ENCODE measurements around the gene ALKBH3. TPM values are rescaled to one million over a fixed set of nuclear protein-coding genes. Genes with fewer than 3 reads are reported as not detected.

ALKBH3 gene
- polyA plus RNA-seq, 1 donor (not counting 4 experiments of a cell fraction or from before 2014, with no cell fraction given), result 42.4 TPM

GRCh38 chr11:43933608-43934551, 53.2 kb downstream of the ALKBH3 start:
- dilution Hi-C loops (cut with MboI; ENCODE audit: extremely low pct_ligation_motif_present, low sequenced_read_pairs), result no loop called here
- Histone ChIP-seq H3K27ac (ENCODE audit: control insufficient read depth, insufficient read depth, low read length) (no peak overlapping the region), H3K9ac (ENCODE audit: control insufficient read depth, extremely low read depth, insufficient read depth, low read length) (no peak overlapping the region), H3K4me1 (ENCODE audit: control insufficient read depth, extremely low read depth, insufficient read depth, low read length) (peaks cover 9% of the 10 kb centered on the region), H3K79me2 (ENCODE audit: control insufficient read depth, insufficient read depth, low read length) (no peaks in the 10 kb centered on the region), H3K36me3 (ENCODE audit: control insufficient read depth in 2 of 2, extremely low read depth in 1 of 2, insufficient read depth in 2 of 2, low read length in 2 of 2) (no peaks in the 10 kb centered on the region), H3K4me3 (ENCODE audit: control insufficient read depth in 2 of 3, extremely low read depth in 1 of 3, insufficient read depth in 2 of 3, low read depth in 1 of 3, low read length in 3 of 3) (no peak overlapping the region), H2AFZ (ENCODE audit: control insufficient read depth, low read length) (peak overlapping the region; percentile 19), H4K20me1 (ENCODE audit: control insufficient read depth, extremely low read depth, insufficient read depth, low read length) (no peaks in the 10 kb centered on the region), H3K9me3 (ENCODE audit: control insufficient read depth, low read depth, low read length) (no peaks in the 10 kb centered on the region), H3K4me2 (ENCODE audit: control insufficient read depth, extremely low read depth, insufficient read depth, low read depth, low read length) (no peak overlapping the region), H3K9me1 (ENCODE audit: control insufficient read depth, extremely low read depth, insufficient read depth, low read length) (no peaks in the 10 kb centered on the region), H3K27me3 (ENCODE audit: control insufficient read depth, extremely low read depth, insufficient read depth, low read length) (peaks cover 13% of the 10 kb centered on the region)
- DNase-seq (ENCODE audit: low read depth, low spot score) (no peak), FAIRE-seq (no peak)
- TF ChIP-seq EZH2 (IDR thresholded peaks at IDR 0.05; ENCODE audit: low read length) (no peak), CTCF (optimal IDR thresholded peaks at IDR 0.05 in 1 of 3, IDR thresholded peaks at IDR 0.05 in 1 of 3, conservative IDR thresholded peaks at IDR 0.05 in 1 of 3; ENCODE audit: extremely low read depth in 1 of 3, insufficient read depth in 2 of 3, low read length in 3 of 3) (no peak)

GRCh38 chr11:43934601-43935423, 54.2 kb downstream of the ALKBH3 start:
- no peaks in the 10 kb centered on the region for H3K79me2 ChIP-seq (ENCODE audit: control insufficient read depth, insufficient read depth, low read length)
- dilution Hi-C loops (cut with MboI; ENCODE audit: extremely low pct_ligation_motif_present, low sequenced_read_pairs), result no loop called here
- no peaks in the 10 kb centered on the region for H3K9me3 ChIP-seq (ENCODE audit: control insufficient read depth, low read depth, low read length)
- H3K9me1 ChIP-seq (ENCODE audit: control insufficient read depth, extremely low read depth, insufficient read depth, low read length), result no peaks in the 10 kb centered on the region
- H3K9ac ChIP-seq (ENCODE audit: control insufficient read depth, extremely low read depth, insufficient read depth, low read length), result no peak overlapping the region
- peaks cover 9% of the 10 kb centered on the region for H3K4me1 ChIP-seq (ENCODE audit: control insufficient read depth, extremely low read depth, insufficient read depth, low read length)
- H3K4me3 ChIP-seq (ENCODE audit: control insufficient read depth in 2 of 3, extremely low read depth in 1 of 3, insufficient read depth in 2 of 3, low read depth in 1 of 3, low read length in 3 of 3), result no peak overlapping the region
- TF ChIP-seq EZH2 (IDR thresholded peaks at IDR 0.05; ENCODE audit: low read length) (no peak), CTCF (optimal IDR thresholded peaks at IDR 0.05 in 1 of 3, IDR thresholded peaks at IDR 0.05 in 1 of 3, conservative IDR thresholded peaks at IDR 0.05 in 1 of 3; ENCODE audit: extremely low read depth in 1 of 3, insufficient read depth in 2 of 3, low read length in 3 of 3) (no peak)
- DNase-seq (ENCODE audit: low read depth, low spot score), result no peak
- no peaks in the 10 kb centered on the region for H4K20me1 ChIP-seq (ENCODE audit: control insufficient read depth, extremely low read depth, insufficient read depth, low read length)
- no peak for FAIRE-seq
- H3K27ac ChIP-seq (ENCODE audit: control insufficient read depth, insufficient read depth, low read length), result no peak overlapping the region
- peaks cover 13% of the 10 kb centered on the region for H3K27me3 ChIP-seq (ENCODE audit: control insufficient read depth, extremely low read depth, insufficient read depth, low read length)
- no peak overlapping the region for H3K4me2 ChIP-seq (ENCODE audit: control insufficient read depth, extremely low read depth, insufficient read depth, low read depth, low read length)
- no peaks in the 10 kb centered on the region for H3K36me3 ChIP-seq (ENCODE audit: control insufficient read depth in 2 of 2, extremely low read depth in 1 of 2, insufficient read depth in 2 of 2, low read length in 2 of 2)
- H2AFZ ChIP-seq (ENCODE audit: control insufficient read depth, low read length), result no peak overlapping the region
